CMK (cell line): ENCODE data around the gene ZBTB33.

Source experiments
- DNase-seq: peaks from one replicate; pipeline ENCODE4 v3.0.0-alpha.2; 2010; ENCODE audit warnings: low read depth

Gene ZBTB33

DNA sequence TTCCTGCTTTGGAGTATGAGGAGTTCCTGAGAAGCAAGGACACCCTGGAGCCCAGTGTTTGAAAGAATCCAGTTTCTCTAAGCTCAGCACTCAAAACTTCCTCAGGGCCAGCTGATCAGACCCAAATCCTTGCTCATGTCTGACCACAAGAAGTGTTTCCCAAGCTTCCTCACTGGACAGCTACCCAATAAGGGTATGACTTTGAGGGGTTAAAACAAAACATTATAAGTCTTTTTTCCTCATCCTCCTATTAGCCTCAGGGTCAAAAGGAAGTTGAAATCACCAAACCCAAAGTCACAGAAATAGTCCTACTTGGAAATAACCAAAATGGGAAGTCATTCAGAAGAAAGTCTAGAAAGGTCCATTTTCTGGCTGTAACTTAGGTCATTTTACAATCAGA is 13.7 kb downstream of the ZBTB33 start:
- no peak for DNase-seq

DNA sequence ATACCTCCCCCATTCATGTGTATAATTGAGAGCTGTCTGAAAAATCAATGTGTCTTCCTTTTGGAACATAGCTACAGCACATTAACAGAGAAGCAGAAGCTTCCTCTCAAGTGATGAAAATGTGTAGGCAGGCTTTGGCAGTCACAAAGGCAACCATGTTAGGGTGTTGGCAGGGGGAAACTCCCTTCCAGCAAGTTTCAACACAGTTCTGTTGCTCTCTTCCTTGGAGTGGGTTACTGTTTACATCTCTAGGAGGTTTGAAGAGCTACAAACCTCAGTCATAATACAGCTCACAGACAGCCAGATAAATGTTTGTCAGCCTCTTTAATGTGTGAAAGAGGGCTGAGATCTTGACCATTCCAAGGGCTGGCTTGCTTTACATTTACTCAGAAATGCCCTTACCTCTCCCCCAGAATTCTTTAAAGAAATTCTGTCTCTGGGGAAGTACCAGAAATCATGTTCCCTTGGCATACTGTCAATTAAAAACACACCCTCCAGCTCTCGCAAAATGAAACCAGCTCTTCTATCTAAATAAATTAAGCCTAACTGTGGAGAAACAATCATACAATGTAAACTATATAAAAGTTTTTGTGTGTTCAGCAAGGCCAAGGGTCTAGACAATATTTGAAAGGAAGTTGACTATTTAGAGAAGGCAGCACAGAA is 18.9 kb downstream of the ZBTB33 start:
- no peak for DNase-seq

DNA sequence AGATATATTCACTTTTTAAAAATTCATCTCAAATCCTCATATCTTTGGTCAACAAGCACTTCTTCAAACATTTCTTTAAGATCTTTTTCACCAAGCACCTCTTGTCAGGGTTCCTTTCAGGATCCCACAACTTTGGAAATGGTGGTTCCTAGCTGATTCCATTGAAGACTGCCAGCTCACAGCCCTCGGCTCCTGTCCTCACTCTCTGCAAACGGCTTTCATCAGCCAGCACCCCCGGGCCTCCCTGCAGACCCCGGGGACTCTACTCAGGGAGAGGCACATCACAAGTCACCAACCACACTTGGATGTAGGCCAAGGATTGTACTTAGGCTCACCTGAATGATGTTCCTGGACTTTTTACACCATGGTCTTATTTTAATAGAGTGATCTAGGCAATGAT is 20.0 kb downstream of the ZBTB33 start:
- no peak for DNase-seq

DNA sequence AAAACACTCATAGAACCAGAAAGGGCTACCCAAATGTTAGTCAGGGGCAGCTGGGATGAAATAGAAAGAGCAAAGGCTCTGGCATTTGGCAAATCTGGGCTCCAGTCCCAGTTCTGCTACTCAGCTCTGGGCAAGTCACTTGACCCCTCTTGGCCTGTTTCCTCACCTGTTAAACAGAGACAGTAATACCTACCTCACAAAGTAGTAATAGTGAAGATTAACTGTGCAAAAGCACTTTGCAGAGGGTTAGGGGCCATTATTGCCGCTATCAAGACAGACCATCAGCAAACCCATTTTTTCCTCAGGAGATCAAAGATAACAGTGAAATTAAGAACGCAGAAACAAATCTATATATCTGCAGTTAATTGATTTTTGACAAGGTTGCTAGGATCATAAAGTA is 20.6 kb downstream of the ZBTB33 start:
- DNase-seq: no peak

DNA sequence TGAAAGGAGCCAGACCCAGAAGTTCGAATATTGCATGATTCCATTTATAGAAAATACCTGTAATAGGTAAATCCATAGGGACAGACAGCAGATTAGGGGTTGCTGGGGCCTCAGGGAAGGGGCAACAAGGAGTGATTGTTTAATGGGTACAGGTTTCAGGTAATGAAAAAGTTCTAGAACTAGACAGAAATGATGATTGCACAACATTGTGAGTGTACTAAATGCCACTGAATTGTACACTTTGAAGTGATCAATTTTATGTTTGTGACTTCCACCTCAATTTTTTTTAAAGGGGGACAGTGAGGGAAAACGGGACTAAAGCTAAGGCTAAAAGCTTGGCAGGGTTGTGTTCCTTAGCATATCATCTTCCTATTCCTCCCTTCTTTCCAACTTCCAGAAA is 23.5 kb downstream of the ZBTB33 start:
- DNase-seq: no peak

DNA sequence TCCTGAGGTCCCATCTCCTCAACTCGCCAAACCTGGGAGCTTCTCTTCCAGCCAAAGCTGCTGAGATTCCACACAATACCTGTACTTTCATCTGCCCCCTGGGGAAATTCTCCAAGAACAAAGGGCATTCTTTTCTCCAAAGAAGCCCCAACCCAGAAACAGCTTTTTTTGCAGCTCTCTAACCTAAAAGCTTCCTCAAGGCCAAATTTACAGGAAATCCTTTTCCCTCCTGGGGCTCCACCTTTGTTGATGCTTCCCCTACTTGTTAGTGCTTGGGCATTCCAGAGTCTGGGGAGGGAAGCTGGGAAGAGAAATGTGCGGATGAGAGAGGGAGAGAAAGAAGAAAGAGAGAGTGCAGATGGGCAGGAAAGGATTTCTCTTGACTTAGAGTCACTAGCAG is 24.3 kb downstream of the ZBTB33 start:
- DNase-seq: no peak

DNA sequence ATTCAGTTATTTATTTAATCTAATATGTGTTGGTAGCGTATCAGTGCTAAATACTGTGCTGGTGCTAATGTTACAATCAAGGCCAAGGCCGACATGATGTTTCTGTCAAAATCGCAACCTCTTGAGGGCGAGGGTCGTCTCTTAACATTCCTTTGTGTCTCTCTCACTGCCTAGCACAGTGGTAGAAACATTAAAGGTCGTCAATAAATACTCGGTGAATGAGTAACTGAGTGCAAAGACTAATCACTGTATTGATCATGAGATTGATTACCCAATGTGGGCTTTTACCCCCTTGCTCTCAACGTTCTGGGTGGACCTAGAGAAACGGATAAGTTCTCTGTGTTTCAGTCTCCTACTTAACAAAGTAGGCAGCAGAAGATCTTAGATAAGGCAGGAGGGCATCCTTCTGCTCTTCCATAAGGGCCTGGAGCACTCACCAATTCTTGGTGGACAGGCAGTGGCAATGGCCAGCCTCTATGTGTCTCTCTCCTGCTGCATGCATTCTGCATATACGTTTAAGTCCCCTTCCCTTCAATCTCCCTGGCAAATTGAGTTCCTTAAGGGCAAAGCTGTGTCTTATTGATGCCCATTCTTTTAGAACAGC is 30.5 kb downstream of the ZBTB33 start:
- no peak for DNase-seq

DNA sequence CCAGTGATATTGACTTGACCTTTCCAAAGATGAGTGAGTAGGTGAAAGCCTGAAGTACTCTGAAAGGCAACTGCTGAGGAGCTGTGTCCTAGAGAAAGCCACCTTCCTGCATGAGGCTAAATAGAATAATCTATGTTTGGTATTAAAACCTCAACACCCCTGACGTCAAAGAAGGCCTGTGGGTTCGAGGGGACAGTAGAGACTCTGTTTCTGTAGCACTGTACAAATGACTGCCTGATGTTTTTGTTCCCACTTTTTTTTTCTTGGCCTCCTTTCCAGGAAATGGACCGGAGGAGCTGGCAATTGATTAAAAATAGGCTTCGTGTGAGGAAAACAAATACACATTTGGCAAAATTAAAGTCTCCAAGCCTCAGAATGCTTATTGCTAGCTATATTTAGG is 31.1 kb downstream of the ZBTB33 start:
- no peak for DNase-seq

DNA sequence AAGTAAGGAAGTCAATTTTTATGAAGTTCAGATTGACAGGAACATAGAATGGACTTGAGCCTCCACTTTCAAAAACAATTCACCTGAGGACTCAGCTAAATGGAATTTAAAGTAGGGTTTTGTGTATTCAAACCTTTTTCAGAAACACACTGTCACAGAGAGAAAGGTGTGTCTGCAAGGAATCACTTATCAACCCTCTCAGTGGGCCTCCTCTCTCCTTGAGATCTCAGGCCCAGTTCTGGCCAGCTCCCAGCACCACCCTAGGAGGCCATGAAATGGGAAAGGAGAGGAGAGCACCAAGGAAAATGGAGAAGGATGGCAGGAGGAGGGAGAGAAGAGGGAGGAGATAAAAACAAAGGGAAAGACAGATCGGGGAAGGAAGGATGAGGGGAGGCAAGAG is 32.1 kb downstream of the ZBTB33 start:
- DNase-seq: no peak

DNA sequence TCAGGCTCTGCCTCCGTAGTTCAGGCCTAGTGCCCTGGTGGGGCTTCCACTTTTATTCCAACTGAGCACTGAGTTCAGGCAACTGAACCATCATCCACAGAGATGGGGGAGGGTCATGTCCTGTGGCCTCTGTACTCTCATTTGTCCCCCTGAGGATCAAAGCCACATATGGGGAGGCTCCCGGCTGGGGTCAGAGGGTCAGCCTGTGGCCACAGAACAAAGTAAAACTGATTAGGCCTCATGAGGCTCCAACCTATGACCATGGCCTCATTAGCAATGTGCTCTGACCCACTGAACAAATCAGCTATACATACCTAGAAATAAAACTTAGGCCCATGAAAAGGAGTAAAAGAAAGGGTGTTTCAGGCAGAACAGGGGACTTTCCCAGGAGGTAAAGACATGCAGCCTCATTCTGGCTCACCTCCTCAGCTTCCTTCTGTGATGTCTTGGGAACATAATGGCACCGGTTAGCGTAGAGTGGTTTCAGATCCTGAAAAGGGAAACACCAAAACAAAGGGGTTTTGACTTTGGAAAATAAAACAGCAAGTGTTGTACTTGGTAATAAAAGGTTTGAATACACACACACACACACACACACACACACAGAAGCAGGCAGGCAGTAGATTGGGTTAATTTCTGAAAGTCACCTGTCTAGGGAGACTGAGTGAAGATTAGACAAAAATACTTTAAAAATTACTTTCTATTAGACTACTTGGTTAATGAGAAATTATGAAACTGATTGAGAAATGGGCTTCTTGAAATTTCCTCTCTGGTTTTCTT is 36.3 kb downstream of the ZBTB33 start:
- DNase-seq: no peak

DNA sequence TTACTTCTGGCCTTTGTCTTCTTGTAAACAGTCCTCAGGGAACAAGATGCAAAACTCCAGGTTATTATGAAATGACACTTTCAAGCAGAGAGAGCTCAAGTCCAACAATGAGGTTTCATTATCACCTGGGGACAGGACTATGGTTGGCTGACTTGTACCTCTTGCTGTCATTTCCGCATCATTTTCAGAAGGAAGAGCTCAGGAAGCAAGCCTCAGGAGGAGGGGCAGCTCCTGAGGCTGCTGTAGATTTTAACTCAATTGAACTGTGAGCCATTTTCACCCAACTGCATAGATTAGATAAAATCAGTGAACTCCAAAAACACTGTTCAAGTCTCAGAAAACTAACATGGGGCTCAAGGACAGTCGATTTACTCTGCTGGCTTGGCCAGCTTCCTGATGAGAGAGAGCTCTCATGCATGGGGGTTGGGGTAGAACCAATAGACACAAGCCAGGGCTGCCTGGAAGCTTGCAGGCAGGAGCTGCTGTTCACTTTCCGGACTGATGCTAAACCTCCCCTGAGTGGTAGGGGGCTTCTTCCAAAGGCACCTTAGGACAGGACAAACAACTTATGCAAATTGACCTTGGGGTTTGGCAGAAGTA is 37.0 kb downstream of the ZBTB33 start:
- no peak for DNase-seq

DNA sequence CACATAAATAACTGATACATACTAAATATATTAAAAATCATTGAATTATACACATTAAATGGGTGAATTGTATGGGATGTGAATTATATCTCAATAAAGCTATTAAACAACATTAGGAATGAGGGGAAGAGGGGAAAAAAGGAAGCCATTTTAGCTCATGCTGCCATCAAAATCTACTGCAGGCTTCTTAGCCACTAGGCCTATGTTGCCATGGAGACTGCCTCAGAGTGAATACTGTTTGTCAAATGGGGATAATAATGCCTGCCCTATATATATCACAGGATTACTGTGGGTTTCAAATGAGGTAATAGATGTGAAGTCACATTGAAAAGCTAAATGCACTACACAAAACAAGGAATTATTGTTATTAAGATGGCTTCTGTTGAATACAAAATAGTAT is 39.5 kb downstream of the ZBTB33 start:
- no peak for DNase-seq

DNA sequence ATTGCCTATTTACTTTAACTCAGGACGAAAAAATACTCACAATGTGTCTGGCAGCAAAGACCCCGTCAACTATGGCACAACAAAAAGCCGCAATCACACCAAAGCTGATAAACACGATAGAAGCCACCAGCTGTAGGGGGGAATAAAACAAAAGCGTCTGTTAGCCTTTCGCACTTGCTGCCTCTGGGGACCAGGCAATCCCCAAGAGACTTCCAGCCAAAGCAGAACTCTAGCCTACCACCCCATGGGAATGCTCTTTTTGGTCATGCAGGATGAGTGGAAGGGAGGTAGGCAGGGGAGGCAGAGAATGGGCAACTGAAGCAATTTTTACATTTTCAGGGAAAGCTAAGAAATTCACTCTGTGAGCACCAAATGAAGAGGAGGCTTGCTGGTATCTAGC is 40.6 kb downstream of the ZBTB33 start:
- no peak for DNase-seq

DNA sequence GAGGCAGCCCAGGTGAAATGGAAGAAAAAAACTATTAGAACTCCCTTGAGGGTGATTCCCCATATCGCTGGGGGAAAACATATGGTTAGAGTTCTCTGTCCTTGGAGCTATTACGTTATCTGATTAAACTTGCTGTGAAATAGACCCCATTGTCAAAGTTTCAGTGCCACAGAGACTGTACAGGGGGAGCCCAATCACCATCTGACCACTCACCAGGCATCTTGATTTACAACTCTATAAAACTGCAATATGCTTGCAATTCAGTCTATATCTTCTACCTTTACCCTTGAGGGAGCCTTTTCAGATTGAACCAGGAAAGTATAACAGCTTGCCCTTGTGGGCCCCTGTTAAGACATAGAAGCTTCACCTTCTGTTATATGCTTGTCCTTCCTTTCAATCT is 42.4 kb downstream of the ZBTB33 start:
- DNase-seq: no peak

DNA sequence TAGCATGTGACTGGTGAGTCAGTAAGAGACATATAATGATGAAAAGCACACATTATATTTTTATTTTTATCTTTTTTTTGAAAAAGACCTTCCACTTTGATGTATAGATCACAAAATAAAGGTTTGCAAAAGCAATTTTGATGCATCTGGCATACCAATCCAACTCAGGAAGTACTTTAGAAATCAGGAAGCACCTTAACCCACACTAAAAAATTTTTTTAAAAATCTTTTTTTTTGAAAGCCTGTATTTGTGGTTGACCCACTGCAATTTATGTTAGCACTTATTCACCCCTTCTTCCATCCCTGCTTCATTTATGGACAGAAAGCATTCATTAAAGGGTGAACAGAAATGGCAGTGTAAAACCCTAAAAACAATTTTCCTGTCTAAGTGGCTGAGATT is 44.0 kb downstream of the ZBTB33 start:
- DNase-seq: no peak

DNA sequence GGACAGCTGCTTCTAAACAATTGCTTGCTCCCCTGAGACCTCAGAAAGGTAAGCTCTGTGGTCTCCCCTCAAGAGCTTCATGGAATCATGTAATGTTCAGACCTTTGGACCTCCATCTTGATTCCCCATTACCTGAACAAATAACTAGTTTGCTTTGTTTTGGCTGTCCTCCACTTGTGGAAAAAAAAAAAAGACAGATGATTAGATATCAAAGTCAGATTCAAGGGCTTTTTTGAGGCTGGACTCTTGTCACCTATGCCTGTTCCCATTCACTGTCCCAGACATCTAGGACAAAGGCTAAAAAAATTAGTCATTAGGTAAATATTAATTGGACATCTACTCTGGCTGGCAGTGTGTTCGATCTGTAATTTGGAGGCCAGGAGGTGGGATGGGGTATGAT is 47.3 kb downstream of the ZBTB33 start:
- DNase-seq: no peak

DNA sequence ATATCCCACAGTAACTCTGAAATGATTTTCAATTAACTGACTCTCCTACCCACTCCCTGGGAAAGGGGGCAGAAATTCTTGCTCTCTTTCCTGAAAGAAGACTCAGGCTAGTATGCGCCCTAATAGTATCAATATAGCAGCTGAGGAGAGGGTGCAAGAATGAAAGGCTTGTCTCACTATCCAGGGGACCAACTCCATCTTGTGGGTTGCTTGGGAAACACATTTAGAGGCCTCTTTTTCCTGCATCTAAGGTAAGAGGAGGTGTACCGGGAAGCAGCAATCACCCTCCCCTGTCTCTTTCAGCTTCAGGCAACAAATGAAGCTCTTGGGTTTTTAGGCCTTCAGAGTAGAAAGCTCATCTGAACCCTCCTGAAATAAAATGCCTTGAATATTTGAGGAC is 49.3 kb downstream of the ZBTB33 start:
- no peak for DNase-seq

DNA sequence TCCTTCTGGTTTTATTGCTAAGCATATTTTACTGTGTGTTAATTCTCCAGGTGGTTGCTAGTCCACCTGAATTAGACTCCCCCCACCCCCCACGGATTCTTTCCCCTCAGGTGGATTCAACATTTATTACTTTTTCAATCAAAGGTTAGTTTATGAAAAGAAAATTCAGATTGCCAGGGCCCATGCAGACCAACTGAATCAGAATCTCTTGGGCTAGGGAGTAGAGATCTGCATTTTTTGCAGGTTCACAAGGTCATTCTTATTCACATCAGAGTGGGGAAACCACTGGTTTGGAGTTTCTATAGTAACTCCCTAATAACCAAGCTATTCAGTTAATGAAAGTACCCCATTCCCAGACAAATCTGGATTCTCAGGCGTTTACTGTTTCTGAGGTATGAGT is 50.9 kb downstream of the ZBTB33 start:
- DNase-seq: no peak

DNA sequence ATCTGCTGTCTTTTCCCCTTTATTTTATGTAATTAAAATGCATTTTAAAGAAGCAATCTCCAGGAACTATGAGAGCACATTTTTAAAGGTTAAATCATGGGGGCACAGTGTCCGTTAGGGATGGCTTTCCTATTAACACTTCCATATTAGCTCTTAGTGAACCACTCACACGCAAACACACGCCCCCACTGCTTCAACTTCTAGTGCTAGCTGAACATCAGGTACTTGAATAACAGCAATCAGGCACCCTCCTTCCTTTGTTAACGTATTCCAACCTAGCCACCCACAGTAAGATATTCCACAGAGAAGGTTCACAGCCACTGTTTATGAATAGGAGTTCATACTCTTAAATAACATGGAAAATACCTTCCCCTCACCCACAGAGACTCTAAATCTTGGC is 51.3 kb downstream of the ZBTB33 start:
- no peak for DNase-seq

DNA sequence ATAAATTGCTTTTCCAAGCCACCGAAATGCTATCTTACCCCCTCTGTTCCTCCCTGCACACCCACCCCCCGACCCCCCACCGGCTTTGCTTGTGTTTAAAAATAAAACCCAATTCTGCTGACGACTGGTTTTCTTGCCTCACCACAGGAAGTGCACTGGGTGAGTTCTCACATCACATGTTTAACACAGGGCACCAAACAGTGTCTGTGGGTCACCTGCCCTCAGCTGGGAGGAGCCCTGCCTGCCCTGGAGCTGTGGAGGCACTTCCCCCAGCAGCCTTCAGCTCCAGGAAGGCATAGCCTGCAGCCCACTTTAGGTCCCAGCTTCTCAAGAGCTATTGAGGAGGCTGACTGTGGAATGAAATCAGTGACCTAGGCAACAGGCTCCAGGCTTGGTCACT is 51.8 kb downstream of the ZBTB33 start:
- DNase-seq: no peak

DNA sequence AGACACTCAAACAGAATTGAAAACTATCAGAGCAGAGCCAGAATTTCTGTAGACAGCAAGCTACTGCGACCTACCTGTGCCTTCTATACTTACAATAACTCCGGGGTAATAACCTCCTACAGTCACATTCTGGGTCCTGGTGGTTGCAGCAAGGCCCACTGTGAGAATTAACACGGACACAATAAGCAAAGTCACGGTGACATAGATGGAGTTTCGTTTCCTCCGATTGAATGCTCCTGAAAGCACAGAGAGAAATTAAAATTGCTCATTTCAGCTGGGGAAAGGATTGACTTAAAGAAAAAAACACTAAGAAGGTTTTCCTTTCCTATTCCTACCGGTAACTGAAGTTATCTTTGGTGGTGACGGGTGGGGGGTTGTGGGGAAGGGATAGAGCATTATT is 53.6 kb downstream of the ZBTB33 start:
- no peak for DNase-seq

DNA sequence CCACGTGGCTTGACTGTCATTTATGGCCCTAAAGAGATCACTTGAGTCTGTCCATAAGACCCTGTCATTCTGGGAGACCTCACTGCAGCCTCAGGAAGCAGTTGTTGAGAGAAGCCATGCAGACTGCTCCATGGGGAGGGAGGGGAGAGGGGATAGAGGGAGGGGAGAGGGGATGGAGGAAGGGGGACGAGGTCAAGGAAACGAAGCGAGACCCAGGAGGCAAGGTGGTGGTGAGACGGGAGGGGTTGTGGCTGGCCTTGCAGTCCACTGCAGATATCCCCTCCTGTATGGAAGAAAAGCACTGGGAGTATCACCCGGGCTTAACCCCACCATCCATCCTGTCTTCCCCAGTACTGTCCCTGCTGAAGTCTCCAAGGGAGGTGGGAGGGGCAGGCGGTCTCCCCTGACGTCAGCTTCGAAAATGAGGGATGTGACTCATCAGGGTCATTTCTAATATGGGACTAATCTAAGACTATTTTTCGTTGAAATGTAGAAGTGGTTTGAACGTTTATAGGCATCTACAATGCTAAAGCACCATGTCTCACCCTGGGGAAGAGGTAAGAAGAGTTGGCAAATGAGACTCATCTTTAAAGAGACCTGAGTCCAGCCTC is 55.0 kb downstream of the ZBTB33 start:
- DNase-seq: no peak

DNA sequence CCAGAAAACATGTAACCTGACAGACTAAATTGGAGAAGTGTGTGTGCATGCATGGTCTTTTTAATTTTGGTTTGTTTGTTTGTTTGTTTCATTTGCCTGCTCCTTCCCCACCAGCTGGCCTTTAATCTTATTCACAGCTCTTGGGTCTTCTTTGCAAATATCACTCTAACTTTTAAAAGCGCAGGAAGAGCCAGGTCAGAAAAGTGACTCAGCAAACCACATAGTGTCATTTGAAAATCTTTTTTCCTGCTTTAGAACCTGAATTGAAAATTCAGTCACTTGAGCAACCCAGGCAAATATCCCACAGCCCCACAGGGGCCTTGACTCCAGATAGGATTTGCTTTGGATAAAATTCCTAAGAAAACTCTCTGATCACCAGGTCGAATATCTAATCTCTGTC is 56.0 kb downstream of the ZBTB33 start:
- DNase-seq: no peak
